ENCODE measurements around the gene RGS3.

Gene RGS3

GRCh38 chr9:113628621-113629020, 165.1 kb downstream of the RGS3 start:
- H3K27me3 Mint-ChIP-seq (ENCODE audit: low read depth, poor library complexity) = peaks cover under 1% of the 10 kb centered on the region
- peaks cover 50% of the 10 kb centered on the region for H3K4me1 Mint-ChIP-seq
- H3K27ac Mint-ChIP-seq = no peak overlapping the region

GRCh38 chr9:113630386-113631136, 167.0 kb downstream of the RGS3 start:
- Mint-ChIP-seq H3K9me3 (no peaks in the 10 kb centered on the region), H3K4me3 (no peak overlapping the region), H3K27ac (no peak overlapping the region), H3K4me1 (peaks cover 58% of the 10 kb centered on the region), H3K36me3 (ENCODE audit: low read depth) (no peaks in the 10 kb centered on the region), H3K27me3 (ENCODE audit: low read depth, poor library complexity) (no peaks in the 10 kb centered on the region)
- no peak for TF ChIP-seq CTCF (IDR thresholded peaks at IDR 0.05)
- DNase-seq = no peak

More at GRCh38 chr9:113628621-113629020, 165.1 kb downstream of the RGS3 start:
- no peak for TF ChIP-seq CTCF (IDR thresholded peaks at IDR 0.05)
- no peak for DNase-seq
- H3K9me3 Mint-ChIP-seq = no peaks in the 10 kb centered on the region
- H3K36me3 Mint-ChIP-seq (ENCODE audit: low read depth) = no peaks in the 10 kb centered on the region
- no peak overlapping the region for H3K4me3 Mint-ChIP-seq

- Mint-ChIP-seq H3K27ac (no peak overlapping the region), H3K9me3 (no peaks in the 10 kb centered on the region), H3K27me3 (ENCODE audit: low read depth, poor library complexity) (no peaks in the 10 kb centered on the region), H3K36me3 (ENCODE audit: low read depth) (no peaks in the 10 kb centered on the region), H3K4me3 (no peak overlapping the region), H3K4me1 (peaks cover 65% of the 10 kb centered on the region)
- TF ChIP-seq CTCF (IDR thresholded peaks at IDR 0.05) = no peak
- DNase-seq = no peak
These were observed 167.7 kb downstream of the RGS3 start for GRCh38 chr9:113631137-113631765.

- no peaks in the 10 kb centered on the region for H3K9me3 Mint-ChIP-seq
- H3K27me3 Mint-ChIP-seq (ENCODE audit: low read depth, poor library complexity) = no peaks in the 10 kb centered on the region
- H3K4me1 Mint-ChIP-seq = peaks cover 66% of the 10 kb centered on the region
- H3K4me3 Mint-ChIP-seq = peak overlapping the region; percentile 28
- no peaks in the 10 kb centered on the region for H3K36me3 Mint-ChIP-seq (ENCODE audit: low read depth)
- TF ChIP-seq CTCF (IDR thresholded peaks at IDR 0.05) = no peak
- peak overlapping the region; percentile 54 for H3K27ac Mint-ChIP-seq
- no peak for DNase-seq
These were observed 168.5 kb downstream of the RGS3 start for GRCh38 chr9:113631871-113632665.

GRCh38 chr9:113632776-113633590, 169.5 kb downstream of the RGS3 start:
- H3K36me3 Mint-ChIP-seq (ENCODE audit: low read depth) = no peaks in the 10 kb centered on the region
- no peaks in the 10 kb centered on the region for H3K27me3 Mint-ChIP-seq (ENCODE audit: low read depth, poor library complexity)
- peaks cover 64% of the 10 kb centered on the region for H3K4me1 Mint-ChIP-seq
- no peaks in the 10 kb centered on the region for H3K9me3 Mint-ChIP-seq
- H3K4me3 Mint-ChIP-seq = no peak overlapping the region
- TF ChIP-seq CTCF (IDR thresholded peaks at IDR 0.05) = no peak
- H3K27ac Mint-ChIP-seq = peak overlapping the region; percentile 82
- no peak for DNase-seq
